HG03095 (cell line): Measurements from ENCODE around the gene DDIT3.
"Not testable (repeated sequence)": the region's sequence is repeated elsewhere in the genome, so short reads cannot be mapped to it uniquely, and the experiment has no call there.

ENCODE experiments used
- ATAC-seq: cut with Tn5 transposase; IDR thresholded peaks from one replicate; pipeline ENCODE4 v1.9.1; 2021; ENCODE audit warnings: moderate library complexity; ENCODE audit not compliant: unreplicated experiment

The DDIT3 gene

GRCh38 chr12:57526477-57527126 is 6.3 kb upstream of the DDIT3 start:
- no peak for ATAC-seq

- no peak for ATAC-seq
Observed at GRCh38 chr12:57525615-57526383, 5.5 kb upstream of the DDIT3 start.

- ATAC-seq: no peak
Observed at GRCh38 chr12:57524814-57525614, 4.7 kb upstream of the DDIT3 start.

DNA sequence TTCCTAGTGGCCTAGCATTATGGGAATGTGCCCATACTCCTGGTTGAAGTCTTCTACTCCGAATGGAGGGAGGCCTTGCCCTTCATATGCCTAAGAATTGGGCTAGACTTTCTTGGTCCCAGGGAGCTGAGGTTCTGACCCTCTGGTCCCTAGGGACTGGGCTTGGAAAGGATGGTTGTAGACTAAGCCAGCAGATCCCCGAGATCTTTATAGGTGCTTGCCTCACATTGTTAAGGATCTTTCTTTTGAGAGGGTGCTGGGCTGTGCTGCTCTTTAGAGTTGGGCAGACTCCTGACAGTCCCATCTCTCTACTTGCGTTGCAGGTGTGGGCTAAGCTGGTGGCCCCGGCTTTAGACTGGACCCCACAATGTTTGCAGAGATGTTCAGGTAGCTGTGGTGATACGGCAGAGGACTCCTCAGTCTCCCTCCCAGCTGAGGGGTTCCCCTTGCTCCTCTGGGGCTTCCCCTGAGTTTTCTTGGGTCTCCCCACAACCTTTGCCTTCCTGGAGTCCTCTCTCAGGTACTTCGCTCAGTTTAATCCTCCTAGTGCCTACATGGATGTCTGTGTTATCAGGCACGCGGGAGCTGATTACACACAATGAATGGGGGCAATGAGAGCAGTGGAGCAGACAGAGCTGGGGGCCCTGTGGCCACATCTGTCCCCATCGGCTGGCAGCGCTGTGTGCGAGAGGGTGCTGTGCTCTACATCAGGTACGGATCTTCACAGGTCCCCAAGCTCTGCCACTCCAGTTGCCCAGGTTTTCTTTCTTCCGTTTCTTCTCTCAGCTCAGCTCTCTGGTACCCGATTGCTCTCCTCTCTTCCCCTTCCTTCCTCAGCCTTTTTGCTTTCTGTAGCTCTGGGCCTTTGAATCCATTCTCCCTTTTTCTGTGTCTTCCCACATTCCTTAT is 3.6 kb upstream of the DDIT3 start:
- no peak for ATAC-seq

- ATAC-seq: no peak
Observed at GRCh38 chr12:57522887-57523705, 2.8 kb upstream of the DDIT3 start.

GRCh38 chr12:57522011-57522886 is 1.9 kb upstream of the DDIT3 start, which contains the start of gene MBD6:
TSS of gene MBD6 (plus strand) at chr12:57522824. CDS start at chr12:57524304, 1,480 bp downstream.
- ATAC-seq: peak; percentile 31

DNA sequence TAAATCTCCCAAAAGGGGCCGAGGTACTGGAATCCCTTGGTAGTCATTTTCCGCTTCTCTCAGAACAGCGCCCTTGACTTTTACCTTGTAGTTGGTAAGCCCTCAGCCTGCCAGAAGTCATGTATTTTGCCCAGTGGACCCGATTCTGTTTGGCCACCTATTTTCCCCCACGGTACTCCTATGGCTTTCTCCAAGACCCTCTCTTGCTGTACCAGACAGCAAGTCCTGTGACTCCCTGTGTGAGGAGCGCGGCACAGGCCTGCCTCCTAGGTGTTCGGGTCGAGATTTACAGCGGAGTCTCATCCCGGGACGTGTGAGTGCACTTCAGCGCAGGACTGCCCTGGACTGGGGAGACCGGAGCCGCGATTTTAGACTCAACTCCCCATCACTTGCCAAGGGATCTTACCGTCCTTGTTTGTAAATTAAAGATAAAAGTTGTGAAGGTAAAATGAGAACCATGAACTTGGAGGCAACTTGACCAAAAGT is 1.3 kb upstream of the DDIT3 start:
- ATAC-seq: no peak

DNA sequence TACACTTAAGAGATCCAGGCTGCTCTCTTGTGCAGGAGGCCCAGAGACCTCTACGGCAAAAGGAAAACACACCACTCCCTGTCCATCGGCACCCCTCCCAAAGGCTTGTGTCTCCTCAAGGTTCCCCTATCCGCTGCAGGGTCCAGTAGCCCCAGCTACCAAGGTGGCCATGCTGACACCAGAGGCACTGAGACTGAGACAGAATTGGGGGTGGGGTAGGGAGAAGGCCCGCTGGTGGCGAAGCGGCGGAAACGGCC is 590 bp downstream of the DDIT3 start:
- peak; percentile 6 for ATAC-seq

DNA sequence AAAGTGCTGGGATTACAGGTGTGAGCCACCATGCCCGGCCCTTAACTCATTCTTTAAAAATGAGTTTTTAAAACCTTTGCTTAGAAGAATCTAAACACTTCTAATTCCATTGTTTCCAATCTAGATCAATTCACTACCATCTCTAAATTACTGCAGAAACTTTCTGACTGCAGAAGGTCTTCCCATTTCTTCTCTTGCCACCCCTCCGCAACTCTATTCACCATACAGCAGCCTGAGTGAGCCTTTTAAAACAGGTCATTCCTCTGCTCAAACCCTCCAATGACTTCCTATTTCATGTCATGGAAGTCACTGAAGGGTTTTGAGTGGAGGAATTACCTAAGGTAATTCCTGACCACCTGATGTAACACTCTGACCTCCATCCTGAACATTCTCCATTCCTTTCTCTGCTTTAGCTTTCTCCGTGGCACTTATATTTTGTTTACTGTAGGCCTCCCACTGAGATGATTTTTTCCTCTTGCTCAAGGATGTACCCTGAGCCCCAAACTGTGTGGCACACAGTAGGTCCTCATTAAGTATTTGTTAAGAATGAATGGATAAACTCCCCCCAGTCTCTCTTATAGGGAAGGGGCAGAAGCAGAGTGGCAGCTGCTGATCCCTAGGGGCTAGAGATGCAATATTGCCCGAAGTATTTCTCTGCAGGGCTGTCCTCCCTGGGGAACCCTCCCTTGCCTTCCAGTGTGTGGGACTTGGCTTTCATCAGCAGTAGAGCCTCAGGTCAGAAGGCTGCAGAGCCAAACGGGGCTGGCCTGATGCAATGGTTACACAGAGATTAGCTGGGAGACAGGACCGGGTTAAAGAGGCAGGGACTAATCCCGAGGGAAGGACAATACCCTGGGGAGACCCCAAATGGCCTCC is 1.2 kb downstream of the DDIT3 start:
- no peak for ATAC-seq

- ATAC-seq: no peak
Observed at GRCh38 chr12:57518176-57518919, 2.0 kb downstream of the DDIT3 start.

- ATAC-seq: not testable (repeated sequence)
Observed at GRCh38 chr12:57517718-57518117, 2.6 kb downstream of the DDIT3 start.

- ATAC-seq: no peak
Observed at GRCh38 chr12:57517187-57517586, 3.1 kb downstream of the DDIT3 start.

- ATAC-seq: no peak
Observed at GRCh38 chr12:57516617-57517153, 3.6 kb downstream of the DDIT3 start.

GRCh38 chr12:57515934-57516541 is 4.3 kb downstream of the DDIT3 start:
- no peak for ATAC-seq

DNA sequence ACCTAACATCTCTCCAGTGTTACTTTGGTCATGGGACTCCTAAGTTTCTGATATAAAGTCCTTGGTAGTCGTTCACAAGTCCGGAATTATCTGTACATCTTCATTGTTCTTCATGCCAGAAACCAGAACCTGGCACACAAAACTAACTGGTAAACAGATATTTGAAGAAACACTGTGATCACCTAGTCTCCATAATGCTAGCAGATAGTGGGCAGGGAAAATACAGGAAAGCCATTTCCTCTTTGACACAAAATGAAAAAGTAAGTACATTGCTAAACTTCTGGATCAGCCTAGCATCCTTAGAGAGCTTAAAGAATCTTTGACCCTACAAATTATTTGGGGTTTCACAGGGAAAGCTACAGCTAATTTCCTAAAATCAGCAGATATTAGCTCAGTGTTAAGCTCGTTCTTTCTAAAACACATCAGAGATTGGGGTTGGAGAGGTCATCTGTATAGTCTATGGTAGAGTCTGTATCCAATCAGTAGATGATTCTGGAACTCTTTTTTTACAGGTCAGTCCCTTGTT is 4.8 kb downstream of the DDIT3 start:
- no peak for ATAC-seq

DNA sequence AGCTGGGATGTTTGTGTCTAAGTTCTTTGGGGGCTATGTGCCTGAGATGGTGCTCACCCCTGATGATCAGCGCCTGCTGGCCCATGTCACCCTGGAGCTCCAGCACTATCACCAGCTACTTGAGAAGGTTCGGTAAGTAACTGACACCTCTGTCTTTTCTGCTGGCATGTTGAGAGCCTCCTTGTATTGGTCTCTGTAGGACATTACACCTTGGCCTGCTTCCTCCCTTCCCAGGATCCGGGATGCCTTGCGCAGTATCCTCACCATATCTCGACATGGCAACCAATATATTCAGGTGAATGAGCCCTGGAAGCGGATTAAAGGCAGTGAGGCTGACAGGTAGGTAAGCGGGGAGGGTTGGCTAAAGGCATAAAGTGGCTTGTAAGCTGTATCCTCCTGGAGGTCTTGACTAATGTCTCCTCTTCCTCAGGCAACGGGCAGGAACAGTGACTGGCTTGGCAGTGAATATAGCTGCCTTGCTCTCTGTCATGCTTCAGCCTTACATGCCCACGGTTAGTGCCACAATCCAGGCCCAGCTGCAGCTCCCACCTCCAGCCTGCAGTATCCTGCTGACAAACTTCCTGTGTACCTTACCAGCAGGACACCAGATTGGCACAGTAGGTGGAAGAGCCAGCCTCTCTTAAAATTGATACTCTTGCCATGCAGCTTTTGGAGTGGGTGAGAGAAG is 5.5 kb downstream of the DDIT3 start:
- no peak for ATAC-seq
